GM18526 (cell line): ENCODE measurements around the gene MBLAC1.

ENCODE experiments used
- POLR2A ChIP-seq: IDR thresholded peaks from 3 replicates; pipeline ENCODE4 v1.6.1; 2011; ENCODE audit not compliant: insufficient read length; ENCODE audit errors: extremely low read depth

Gene MBLAC1

DNA sequence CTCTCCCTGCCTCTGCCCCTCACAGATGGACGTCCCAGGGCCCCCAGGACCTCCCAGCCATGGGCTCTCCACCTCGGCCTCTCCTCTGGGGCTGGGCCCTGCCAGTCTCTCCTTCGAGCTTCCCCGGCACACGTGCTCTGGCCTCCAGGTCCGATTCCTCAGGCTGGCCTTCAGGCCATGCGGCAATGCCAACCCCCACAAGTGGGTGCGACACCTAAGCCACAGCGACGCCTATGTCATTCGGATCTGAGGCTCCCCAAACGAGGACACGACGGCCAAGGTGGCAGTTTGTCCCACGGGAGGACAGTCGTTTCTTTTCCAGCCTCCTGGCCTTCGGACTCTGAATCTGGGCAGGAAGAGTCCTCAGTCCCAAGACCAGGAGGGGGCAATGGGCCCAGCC lies 20.1 kb upstream of the MBLAC1 start:
- no peak for TF ChIP-seq POLR2A

DNA sequence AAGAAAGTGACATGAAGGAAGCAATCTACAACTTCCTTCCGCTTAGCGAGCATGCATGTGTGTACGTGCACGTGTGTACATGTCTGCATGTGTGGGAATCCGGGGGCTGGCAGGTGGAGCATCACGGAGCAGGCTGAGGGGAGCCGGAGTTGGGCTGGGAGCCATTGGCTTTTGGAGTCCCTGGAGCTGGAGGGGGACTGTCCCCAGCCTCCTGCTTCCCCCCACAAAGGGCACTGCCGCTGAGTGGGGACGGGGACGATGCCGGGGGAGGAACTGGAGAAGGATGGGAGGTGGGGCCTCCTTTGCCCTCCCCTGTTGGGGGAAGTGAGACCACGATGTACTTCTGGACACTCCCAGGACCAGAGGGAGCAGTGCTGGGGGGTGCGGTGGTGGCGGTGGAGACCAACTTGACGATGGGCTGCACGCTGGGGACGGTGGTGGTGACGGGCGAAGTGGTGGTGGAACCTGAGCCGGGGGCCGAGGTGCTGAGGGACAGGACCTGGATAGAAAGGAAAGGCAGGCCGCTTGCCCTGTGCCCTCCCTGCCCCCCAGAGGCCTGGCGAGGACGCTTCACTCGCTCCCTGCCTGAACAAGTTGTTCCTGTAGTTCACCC lies 19.5 kb upstream of the MBLAC1 start:
- TF ChIP-seq POLR2A = no peak

DNA sequence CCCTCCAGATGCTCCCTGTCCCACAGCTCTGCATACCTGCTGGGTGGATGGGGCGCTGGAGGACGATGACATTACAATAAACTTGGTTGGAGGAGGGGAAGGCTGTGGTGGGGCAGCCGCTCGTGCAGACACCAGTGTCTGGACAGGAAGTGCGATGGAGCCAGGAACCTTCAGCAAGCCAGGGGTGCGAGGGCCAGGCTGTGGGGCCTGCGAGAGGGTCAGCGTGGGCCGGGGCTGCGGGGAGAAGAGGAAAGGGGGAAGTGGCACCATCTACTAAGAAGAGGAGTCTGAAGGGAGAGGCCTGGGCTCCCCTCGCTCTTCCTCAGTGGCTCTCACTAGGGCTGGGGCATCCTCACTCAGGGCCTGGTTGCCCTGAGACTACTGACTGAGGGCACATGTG lies 18.9 kb upstream of the MBLAC1 start:
- no peak for TF ChIP-seq POLR2A

DNA sequence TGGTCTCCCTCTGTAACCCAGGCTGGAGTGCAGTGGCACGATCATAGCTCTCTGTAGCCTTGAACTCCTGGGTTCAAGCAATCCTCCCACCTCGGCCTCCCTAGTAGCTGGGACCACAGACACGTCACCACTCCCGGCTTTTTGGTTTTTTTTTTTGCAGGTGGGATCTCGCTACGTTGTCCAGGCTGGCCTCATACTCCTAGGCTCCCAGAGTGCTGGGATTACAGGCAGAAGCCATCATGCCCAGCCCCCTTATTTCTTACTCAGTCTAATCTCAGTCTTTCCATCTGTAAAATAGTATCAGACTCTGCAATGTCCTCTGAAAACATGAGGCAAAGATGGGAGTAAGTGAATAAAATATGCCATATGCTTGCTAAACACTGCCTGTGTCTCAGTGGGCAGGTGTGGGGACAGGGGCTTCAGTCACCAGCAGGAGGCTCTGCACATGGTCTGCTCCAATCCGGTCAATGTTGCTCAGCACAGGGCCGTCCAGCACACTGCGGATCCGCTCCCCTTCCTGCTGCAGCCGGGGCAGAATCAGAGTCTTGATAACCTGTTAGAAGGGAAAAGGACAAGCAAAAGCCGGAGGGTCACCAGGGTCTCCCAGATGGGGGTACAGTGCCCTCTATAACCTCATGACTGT lies 17.1 kb upstream of the MBLAC1 start:
- no peak for TF ChIP-seq POLR2A

DNA sequence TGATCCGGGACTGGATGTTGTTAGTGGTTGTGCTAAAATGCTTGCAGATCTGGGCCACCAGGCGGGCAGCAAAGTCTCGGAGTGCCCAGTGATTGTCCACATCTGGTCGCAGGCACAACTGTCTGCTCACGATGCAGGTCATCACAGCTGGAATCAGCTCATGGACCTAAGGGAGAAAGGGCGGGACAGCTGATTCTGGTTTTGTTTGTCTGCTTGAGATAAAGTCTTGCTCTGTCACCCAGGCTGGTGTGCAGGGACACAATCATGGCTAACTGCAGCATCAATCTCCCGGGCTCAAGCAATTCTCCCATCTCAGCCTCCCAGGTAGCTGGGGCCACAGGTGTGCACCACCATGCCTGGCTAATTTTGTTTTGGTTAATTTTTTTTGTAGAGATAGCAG lies 15.6 kb upstream of the MBLAC1 start:
- no peak for TF ChIP-seq POLR2A

DNA sequence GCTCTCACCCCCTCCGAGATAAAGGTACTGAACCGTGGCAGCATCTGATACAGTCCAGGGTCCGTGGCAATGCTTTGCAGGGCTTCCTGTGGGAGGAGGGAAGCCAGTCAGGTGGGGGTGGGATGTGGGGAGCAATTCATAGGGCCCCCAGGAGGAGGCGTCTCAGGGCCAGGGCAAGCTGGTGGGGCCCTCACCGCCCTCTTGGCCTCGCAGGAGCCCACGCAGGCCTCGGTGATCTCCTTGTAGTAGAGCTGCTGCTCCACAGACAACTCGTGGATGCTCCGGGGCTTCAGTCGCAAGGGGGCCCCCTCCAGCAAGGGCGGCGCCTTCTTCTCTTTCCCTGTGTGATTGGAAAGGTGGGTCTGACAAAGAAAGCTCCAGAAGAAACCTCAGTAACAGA lies 14.9 kb upstream of the MBLAC1 start:
- TF ChIP-seq POLR2A = no peak

DNA sequence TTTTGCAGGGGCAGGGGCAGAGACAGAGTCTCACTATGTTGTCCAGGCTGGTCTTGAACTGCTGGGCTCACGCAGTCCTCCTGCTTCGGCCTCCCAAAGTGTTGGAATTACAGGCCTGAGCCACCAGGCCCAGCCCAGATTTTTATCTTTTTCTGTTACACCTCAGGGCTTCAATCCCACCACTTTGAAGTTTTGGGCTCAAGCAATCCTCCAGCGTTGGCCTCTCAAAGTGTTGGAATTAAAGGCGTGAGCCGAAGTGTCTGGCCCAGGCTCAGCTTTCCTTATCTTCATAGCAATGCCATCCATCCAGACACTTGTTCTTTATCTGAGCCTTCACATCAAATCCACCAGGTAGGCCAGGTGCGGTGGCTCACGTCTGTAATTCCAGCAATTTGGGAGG lies 11.7 kb upstream of the MBLAC1 start:
- no peak for TF ChIP-seq POLR2A

DNA sequence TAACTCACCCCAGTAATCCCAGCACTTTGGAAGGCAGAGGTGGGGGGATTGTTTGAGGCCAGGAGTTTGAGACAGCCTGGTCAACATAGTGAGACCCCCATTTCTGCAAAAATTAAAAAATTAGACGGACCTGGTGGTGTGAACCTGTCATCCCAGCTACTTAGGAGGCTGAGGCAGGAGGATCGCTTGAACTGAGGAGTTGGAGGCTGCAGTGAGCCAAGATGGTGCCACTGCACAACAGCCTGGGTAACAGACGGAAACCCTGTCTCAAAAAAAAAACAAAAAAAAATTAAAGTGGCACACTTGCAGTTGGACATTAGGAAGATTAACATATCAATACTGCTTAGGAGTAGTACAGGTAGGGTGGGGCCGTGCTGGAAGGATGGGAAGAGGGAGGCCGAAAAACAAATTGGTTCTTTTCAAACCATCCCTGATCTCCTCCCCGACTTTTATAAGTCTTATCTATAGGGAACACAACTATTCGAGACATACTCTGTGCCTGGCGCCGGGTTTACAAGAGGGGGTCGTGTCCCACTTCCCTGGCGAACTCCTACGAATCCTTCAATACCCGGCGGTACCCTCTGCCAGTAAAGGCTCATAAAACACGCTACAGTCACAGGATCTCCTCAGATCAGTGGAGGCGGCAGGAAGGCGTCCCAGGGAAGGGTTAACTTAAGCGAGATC lies 8.2 kb upstream of the MBLAC1 start:
- no peak for TF ChIP-seq POLR2A

DNA sequence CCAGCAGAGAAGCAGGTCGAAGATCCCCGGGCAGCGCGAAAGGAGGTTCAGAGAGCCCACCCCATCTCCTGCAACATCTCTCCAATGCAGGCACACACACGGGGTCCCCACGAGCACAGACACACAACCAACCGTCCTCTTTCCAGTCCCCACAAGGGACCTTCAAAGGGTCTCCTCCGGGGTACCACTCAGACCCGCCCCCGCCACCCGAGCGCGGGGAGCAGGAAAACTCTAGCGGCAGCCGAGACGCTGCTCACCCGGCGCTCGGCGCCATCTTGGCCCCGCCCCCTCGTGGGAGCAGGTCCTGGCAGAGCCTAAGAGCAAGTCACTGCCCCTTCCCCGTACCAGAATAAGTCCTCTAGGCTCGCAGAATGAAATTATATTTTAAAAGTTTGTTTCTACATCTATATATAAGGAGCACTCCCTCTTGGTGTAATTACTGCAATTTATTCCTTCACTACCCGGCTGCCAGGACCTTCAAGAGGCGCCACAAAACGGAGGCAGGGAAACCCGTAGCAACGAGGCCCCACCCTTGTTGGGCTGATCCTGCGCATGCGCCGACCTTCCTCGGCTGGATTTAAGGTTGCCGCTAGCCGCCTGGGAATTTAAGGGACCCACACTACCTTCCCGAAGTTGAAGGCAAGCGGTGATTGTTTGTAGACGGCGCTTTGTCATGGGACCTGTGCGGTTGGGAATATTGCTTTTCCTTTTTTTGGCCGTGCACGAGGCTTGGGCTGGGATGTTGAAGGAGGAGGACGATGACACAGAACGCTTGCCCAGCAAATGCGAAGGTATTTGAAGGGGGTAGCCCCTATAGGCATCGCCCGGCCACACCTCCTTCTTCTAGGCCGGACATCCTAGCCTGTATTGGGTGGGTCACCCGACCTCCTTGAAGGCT lies 7.4 kb upstream of the MBLAC1 start, which contains the start of the genes CNPY4 and TAF6:
TSS of gene CNPY4 (plus strand) at position 563 of the 898 bp plus-strand sequence. CDS start at position 674, 111 bp downstream.
TSS of gene TAF6 (minus strand) at position 287 of the 898 bp plus-strand sequence. CDS start 5,149 bp downstream, outside the sequence.
- peak; percentile 82 for TF ChIP-seq POLR2A

DNA sequence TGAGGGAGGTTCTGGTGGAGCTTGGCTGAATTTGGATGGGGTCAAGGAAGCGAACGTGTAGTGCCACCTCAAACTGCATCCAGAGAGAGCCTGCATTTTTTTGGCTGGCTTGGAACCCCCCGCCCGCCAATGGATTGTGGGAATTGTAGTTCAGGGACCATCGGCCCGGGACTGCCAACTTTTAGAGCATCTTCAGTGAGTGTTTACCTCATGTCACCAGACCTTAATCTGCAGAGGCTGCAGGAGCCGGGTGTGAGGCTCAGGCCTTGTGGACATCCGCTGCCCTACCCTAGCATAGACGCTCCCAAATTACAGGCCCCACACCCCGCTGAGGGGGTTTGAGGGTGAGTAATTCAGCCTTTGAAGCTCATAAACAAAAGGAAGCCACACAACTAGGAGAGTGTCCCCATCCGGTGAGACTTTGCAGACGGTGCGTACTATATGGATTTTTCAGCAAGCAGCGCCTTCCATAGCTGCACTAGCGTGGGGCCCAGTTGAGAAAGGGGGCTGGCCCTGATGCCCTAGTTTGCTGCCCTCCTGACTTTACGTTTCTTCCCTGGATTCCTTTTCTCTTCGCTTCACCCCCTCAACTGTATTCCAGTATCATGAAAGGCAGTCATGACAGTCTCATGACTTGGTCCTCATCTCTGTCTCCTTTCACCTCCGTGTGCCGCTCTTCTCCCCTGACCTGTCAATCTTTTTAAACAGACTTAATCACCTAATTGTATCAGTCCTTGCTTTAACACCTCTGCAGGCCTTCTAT lies 6.6 kb upstream of the MBLAC1 start:
- no peak for TF ChIP-seq POLR2A

DNA sequence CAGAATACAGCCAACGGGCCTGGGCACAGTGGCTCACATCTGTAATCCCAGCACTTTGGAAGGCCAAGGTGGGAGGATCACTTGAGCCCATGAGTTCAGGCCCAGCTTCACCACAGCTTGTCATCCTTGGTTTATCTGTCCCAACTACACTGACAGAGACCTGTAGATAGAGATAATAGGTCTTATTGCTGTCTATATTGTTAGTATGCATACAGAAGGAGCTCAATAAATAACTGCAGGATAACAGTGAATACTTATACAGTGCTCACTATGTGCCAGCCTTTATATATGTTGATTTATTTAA lies 6.1 kb upstream of the MBLAC1 start:
- no peak for TF ChIP-seq POLR2A

DNA sequence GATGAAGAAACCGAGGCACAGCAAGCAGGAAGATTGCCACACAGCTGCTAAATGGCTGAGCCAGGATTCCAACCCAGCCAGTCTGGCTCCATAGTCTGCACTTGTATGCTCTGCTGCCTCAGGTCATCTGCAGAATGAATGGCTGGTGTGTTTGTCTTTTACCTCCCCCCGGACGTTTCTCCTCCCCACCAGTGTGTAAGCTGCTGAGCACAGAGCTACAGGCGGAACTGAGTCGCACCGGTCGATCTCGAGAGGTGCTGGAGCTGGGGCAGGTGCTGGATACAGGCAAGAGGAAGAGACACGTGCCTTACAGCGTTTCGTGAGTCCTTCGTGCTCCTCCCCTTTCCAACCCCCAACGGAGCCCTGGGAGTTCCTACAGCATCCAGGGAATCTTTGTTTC lies 4.7 kb upstream of the MBLAC1 start:
- no peak for TF ChIP-seq POLR2A

DNA sequence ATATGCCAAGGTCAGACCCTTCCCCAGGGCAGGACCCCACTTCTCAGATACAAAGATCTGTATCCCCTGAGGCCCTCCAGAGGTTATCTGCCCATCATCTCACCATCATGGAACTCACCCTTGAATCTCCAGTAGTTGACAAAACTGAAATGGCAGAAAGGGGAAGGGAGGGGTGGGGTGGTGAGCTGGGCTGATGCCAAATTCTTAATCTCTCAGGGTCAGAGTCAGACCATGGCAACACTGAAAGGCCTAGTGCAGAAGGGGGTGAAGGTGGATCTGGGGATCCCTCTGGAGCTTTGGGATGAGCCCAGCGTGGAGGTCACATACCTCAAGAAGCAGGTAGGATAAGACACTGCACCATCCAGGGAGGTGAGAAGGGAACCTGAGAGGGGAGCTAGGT lies 4.2 kb upstream of the MBLAC1 start:
- TF ChIP-seq POLR2A = no peak

DNA sequence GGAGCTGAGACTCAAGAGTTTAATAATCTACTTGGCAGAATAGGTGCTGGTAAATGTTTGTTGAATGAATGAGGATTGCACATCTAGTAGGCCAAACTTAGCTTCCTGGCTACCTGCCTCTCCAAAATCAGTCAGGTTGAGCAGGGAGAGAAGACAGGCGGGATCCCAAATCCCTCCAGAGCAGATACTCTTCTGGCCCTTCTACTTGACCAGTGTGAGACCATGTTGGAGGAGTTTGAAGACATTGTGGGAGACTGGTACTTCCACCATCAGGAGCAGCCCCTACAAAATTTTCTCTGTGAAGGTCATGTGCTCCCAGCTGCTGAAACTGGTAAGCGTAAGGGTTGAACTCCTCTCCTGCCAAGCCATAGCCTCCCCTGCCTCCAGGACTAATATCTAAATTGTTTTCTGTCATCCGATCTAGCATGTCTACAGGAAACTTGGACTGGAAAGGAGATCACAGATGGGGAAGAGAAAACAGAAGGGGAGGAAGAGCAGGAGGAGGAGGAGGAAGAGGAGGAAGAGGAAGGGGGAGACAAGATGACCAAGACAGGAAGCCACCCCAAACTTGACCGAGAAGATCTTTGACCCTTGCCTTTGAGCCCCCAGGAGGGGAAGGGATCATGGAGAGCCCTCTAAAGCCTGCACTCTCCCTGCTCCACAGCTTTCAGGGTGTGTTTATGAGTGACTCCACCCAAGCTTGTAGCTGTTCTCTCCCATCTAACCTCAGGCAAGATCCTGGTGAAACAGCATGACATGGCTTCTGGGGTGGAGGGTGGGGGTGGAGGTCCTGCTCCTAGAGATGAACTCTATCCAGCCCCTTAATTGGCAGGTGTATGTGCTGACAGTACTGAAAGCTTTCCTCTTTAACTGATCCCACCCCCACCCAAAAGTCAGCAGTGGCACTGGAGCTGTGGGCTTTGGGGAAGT lies 2.2 kb upstream of the MBLAC1 start:
- no peak for TF ChIP-seq POLR2A
